Vagina (tissue), 2 donors: Measurements from ENCODE around the gene CFAP46.

Experiments used
- POLR2A ChIP-seq, 2 donors: fragments of 450-650 bp; IDR thresholded peaks; one replicate each; pipeline ENCODE4 v1.6.1; 2017; ENCODE audit warnings: antibody characterized with exemption in 2 of 2, mild to moderate bottlenecking in 2 of 2, moderate library complexity in 2 of 2
- POLR2AphosphoS5 ChIP-seq, 2 donors: sonication (generic); formaldehyde crosslinking; IDR thresholded peaks; one replicate each; pipeline ENCODE4 v1.9.0; 2017; ENCODE audit warnings: antibody characterized with exemption in 2 of 2, mild to moderate bottlenecking in 2 of 2, low read depth in 1 of 2; ENCODE audit not compliant: insufficient read depth in 1 of 2
- TF ChIP-seq, protein P1 (sequence below), 3 experiments: fragments of 450-650 bp in 2 of 3; fragments of 200-600 bp in 1 of 3; sonication (generic) in 1 of 3; IDR thresholded peaks; one replicate each; pipeline ENCODE4 v1.5.1; 2017 to 2019; ENCODE audit warnings: antibody characterized with exemption in 3 of 3, mild to moderate bottlenecking in 2 of 3, moderate library complexity in 2 of 3

DNA sequence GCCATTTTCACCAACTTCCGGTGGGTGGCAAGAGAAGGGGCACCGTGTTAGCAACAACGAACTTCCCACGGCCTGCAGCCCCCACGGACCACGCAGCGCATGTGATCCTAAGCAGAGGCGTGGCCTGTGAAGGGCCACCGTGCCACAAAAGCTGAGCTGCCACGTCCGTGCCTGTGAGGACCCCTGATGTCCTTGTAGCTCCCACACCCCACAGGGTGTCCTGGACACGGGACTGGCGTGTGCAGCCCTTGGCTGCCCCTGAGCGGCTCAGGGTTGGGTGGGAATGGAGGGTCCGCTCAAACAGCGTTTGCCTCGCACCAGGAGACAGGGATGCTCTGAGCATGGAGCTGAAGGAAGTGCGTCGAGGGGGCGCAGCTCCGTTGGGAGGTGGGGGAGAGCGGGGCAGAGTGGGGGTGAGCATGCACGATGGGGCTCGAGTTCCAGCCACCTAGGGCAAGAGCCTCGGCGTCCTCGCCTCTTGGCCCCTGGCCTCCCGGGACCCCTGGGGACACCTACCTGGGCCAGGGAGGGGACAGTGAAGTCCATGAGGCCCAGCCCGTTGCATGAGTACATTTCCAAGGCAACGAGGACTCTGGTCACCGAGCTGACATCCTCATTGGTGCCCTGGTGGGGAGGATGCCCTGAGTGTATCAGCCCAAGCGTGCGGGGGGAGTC lies 33.6 kb downstream of the CFAP46 start:
- TF ChIP-seq, protein P1, sequence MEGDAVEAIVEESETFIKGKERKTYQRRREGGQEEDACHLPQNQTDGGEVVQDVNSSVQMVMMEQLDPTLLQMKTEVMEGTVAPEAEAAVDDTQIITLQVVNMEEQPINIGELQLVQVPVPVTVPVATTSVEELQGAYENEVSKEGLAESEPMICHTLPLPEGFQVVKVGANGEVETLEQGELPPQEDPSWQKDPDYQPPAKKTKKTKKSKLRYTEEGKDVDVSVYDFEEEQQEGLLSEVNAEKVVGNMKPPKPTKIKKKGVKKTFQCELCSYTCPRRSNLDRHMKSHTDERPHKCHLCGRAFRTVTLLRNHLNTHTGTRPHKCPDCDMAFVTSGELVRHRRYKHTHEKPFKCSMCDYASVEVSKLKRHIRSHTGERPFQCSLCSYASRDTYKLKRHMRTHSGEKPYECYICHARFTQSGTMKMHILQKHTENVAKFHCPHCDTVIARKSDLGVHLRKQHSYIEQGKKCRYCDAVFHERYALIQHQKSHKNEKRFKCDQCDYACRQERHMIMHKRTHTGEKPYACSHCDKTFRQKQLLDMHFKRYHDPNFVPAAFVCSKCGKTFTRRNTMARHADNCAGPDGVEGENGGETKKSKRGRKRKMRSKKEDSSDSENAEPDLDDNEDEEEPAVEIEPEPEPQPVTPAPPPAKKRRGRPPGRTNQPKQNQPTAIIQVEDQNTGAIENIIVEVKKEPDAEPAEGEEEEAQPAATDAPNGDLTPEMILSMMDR (IDR thresholded peaks at IDR 0.05) = no peak
- TF ChIP-seq POLR2AphosphoS5 (IDR thresholded peaks at IDR 0.05; ENCODE audit: insufficient read depth in 1 of 2, low read depth in 1 of 2) = no peak
- TF ChIP-seq POLR2A (IDR thresholded peaks at IDR 0.05) = no peak
